Tibial nerve (tissue), 4 donors: ENCODE results near the gene ADAD2. TPM values are rescaled to one million over a fixed set of nuclear protein-coding genes. Genes with fewer than 3 reads are reported as not detected.

Experiments used
- DNase-seq, 2 donors: peaks; one replicate each; pipeline ENCODE4 v3.0.0-alpha.2; 2019; ENCODE audit warnings: low spot score in 2 of 2
- H3K27ac ChIP-seq, 4 donors: fragments of 200-600 bp; sonication (generic) in 3 of 4; one replicate each; pipeline ENCODE4 v1.5.1; 2017 to 2019; ENCODE audit warnings: mild to moderate bottlenecking in 1 of 4
- H3K27me3 ChIP-seq, 2 donors: fragments of 200-600 bp; sonication (generic) in 1 of 2; one replicate each; pipeline versions ENCODE4 v1.5.1 to v1.6.0; 2017 to 2019
- H3K36me3 ChIP-seq, 3 donors: fragments of 200-600 bp; sonication (generic); one replicate each; pipeline ENCODE4 v1.5.1; 2018 to 2019
- H3K4me1 ChIP-seq, 4 donors: fragments of 200-600 bp; sonication (generic) in 3 of 4; one replicate each; pipeline ENCODE4 v1.5.1; 2017 to 2019
- H3K4me3 ChIP-seq, 4 donors: fragments of 200-600 bp; sonication (generic) in 3 of 4; one replicate each; pipeline ENCODE4 v1.5.1; 2017 to 2019; ENCODE audit warnings: mild to moderate bottlenecking in 1 of 4, moderate library complexity in 1 of 4
- H3K9me3 ChIP-seq, 4 donors: fragments of 200-600 bp; sonication (generic) in 3 of 4; one replicate each; pipeline ENCODE4 v1.5.1; 2017 to 2019
- EP300 ChIP-seq, 2 donors: sonication (generic); formaldehyde crosslinking; IDR thresholded peaks; one replicate each; pipeline ENCODE4 v1.6.1; 2017; ENCODE audit warnings: antibody characterized with exemption in 2 of 2, mild to moderate bottlenecking in 1 of 2
- POLR2A ChIP-seq, 2 donors: fragments of 450-650 bp; IDR thresholded peaks; one replicate each; pipeline ENCODE4 v1.6.1; 2017; ENCODE audit warnings: antibody characterized with exemption in 2 of 2, mild to moderate bottlenecking in 2 of 2, moderate library complexity in 2 of 2
- WGBS, 2 donors: methylation state at CpG; one replicate each; pipeline ENCODE4 v1.1.5; 2018; 5-methylcytosine and 5-hydroxymethylcytosine counted together
- total RNA-seq, 4 donors: library from RNA; depleted of rRNA; stranded (reverse); fragments of >200 nt; gene quantifications; one replicate each; pipeline ENCODE4 v1.1.0, GENCODE V29; 2016
- TF ChIP-seq, protein P1 (sequence below), 5 experiments: fragments of 200-600 bp in 3 of 5; fragments of 450-650 bp in 2 of 5; sonication (generic) in 3 of 5; IDR thresholded peaks; one replicate each; pipeline ENCODE4 v1.5.1; 2016 to 2019; ENCODE audit warnings: antibody characterized with exemption in 5 of 5, mild to moderate bottlenecking in 3 of 5, moderate library complexity in 2 of 5

Gene ADAD2
- total RNA-seq, 4 donors from 2014 or later: 1.2 TPM; not detected in 3

DNA sequence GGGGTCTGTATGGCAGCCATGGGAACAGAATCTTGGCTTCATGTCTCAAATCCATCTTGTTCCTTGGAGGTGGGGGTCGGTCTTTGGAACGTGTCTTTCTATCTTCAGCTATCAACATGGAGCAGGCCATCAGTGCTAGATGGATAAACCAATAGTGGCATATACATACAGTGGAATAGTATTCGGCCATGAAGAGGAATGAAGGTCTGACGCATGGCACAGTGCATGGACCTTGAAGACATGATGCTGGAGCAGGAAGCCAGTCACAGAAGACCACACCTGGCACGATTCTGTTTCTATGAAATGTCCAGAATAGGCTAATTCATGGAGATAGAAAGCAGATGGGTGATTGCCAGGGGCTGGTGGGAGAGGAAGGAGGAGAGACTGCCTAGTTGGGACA is 41.1 kb downstream of the ADAD2 start:
- H3K4me3 ChIP-seq: no peak overlapping the region
- no peaks in the 10 kb centered on the region for H3K27me3 ChIP-seq
- DNase-seq: no peak
- no peaks in the 10 kb centered on the region for H3K36me3 ChIP-seq
- H3K27ac ChIP-seq: no peak overlapping the region
- TF ChIP-seq, protein P1, sequence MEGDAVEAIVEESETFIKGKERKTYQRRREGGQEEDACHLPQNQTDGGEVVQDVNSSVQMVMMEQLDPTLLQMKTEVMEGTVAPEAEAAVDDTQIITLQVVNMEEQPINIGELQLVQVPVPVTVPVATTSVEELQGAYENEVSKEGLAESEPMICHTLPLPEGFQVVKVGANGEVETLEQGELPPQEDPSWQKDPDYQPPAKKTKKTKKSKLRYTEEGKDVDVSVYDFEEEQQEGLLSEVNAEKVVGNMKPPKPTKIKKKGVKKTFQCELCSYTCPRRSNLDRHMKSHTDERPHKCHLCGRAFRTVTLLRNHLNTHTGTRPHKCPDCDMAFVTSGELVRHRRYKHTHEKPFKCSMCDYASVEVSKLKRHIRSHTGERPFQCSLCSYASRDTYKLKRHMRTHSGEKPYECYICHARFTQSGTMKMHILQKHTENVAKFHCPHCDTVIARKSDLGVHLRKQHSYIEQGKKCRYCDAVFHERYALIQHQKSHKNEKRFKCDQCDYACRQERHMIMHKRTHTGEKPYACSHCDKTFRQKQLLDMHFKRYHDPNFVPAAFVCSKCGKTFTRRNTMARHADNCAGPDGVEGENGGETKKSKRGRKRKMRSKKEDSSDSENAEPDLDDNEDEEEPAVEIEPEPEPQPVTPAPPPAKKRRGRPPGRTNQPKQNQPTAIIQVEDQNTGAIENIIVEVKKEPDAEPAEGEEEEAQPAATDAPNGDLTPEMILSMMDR (IDR thresholded peaks at IDR 0.05): no peak
- TF ChIP-seq POLR2A (IDR thresholded peaks at IDR 0.05): no peak
- H3K9me3 ChIP-seq: no peaks in the 10 kb centered on the region
- 91 to 96% methylated on average over 5 of the region's 5 CpGs for WGBS, 2 donors
- H3K4me1 ChIP-seq: peaks cover 0 to 24% (median 10%) of the 10 kb centered on the region in 4 donors

DNA sequence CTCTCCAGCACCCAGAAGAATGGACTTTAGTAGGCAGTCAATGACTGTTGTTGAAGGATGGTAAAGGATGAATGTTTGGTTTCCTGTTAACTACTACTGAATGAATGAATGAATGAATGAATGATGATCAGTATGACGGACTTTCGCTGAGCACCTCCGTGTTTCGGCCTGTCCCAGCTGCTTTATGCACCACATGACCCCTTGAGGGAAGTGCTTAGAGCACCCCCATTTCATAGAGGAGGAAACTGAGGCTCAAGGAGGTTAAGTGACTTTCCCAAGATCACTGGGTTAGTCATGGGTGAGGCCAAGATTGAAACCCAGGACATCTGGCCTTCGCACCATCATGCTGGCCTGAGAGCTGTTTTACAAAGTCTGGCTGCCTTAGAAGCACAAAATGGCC is 42.0 kb downstream of the ADAD2 start:
- no peak for TF ChIP-seq EP300 (IDR thresholded peaks at IDR 0.05)
- TF ChIP-seq, protein P1 (IDR thresholded peaks at IDR 0.05): no peak
- H3K4me3 ChIP-seq: no peak overlapping the region
- no peaks in the 10 kb centered on the region for H3K9me3 ChIP-seq
- no peaks in the 10 kb centered on the region for H3K36me3 ChIP-seq
- H3K4me1 ChIP-seq: peaks cover 0 to 16% (median 6%) of the 10 kb centered on the region in 4 donors
- H3K27ac ChIP-seq: no peak overlapping the region
- peaks cover 0 to under 1% of the 10 kb centered on the region in 2 donors for H3K27me3 ChIP-seq
- DNase-seq: no peak
- 87 to 91% methylated on average over 5 of the region's 5 CpGs for WGBS, 2 donors

DNA sequence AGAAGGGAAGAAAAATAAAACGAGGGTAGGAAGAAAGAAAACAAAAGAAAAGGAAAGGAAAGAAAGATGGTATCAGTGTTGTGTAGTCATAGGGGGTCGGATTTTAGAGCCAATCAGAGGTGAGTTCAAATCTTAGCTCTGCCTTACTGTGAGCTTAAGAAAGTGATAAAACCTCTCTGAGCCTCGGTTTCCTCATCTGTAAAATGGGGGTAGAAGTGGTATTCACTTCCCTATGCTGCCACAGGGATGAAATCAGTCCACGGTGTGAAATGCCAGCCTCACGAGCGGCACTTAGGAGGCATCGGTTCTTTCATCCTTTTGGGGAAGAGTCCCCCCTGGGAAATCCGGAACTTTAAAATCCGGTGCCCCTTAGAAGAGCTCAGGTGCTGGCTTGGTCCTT is 42.8 kb downstream of the ADAD2 start:
- Histone ChIP-seq H3K4me3 (no peak overlapping the region), H3K9me3 (no peaks in the 10 kb centered on the region), H3K27me3 (peaks cover 0 to 5% of the 10 kb centered on the region in 2 donors), H3K36me3 (no peaks in the 10 kb centered on the region), H3K4me1 (peaks cover 0 to 9% (median under 1%) of the 10 kb centered on the region in 4 donors), H3K27ac (no peak overlapping the region)
- 78 to 88% methylated on average over 9 of the region's 9 CpGs for WGBS, 2 donors
- TF ChIP-seq EP300 (IDR thresholded peaks at IDR 0.05) (no peak), POLR2A (IDR thresholded peaks at IDR 0.05) (no peak)
- TF ChIP-seq, protein P1 (IDR thresholded peaks at IDR 0.05): no peak
- no peak for DNase-seq

DNA sequence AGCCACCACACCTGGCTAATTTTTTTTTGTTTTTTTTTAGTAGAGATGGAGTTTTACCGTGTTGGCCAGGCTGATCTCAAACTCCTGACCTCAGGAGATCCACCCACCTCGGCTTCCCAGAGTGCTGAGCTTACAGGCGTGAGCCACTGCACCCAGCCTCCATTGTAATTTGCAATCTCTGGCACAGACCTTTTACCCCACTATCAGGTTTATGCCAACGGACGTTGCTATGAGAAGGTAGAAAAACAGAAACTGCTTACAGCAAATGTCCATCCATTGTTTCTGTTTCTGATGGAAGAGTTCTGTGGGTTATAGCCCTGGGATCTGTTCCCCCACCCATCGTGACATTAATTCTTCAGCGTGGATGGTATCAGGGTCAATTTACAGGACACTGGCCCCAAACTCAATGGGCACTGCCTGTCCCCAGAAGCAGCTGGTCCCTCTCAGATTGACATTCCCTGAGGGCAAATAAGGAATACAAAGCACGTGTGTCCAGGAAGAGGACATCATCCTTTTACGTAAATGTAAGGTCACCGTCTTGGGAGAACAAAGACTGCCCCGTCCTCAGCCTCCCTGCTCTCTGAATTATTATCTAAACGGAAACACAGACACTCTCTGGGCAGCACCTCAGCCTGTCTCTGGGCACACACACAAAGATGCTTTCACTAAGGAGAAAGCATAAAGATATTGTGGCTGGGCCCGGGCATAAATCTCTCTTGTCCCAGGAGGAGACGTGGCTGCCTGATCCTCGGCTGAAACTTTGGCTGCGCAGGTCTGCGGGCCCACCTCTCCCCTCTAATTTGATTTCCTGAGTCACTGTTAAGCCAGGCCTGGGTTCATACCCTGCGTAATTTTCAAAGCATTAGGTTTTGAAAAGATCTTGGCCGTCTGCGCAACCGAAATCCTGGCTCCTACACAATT is 43.6 kb downstream of the ADAD2 start:
- no peak for DNase-seq
- TF ChIP-seq, protein P1 (IDR thresholded peaks at IDR 0.05): no peak
- TF ChIP-seq EP300 (IDR thresholded peaks at IDR 0.05) (peak in 1 of 2 donors; percentile 39), POLR2A (IDR thresholded peaks at IDR 0.05) (no peak)
- H3K27me3 ChIP-seq: peaks cover 0 to 5% of the 10 kb centered on the region in 2 donors
- 46 to 48% methylated on average over 21 of the region's 21 CpGs for WGBS, 2 donors
- no peak overlapping the region for H3K4me3 ChIP-seq
- peaks cover 0 to 16% (median 0%) of the 10 kb centered on the region in 4 donors for H3K4me1 ChIP-seq
- peak overlapping the region in 2 of 4 donors; percentile 38 to 64 for H3K27ac ChIP-seq
- no peaks in the 10 kb centered on the region for H3K36me3 ChIP-seq
- no peaks in the 10 kb centered on the region for H3K9me3 ChIP-seq

DNA sequence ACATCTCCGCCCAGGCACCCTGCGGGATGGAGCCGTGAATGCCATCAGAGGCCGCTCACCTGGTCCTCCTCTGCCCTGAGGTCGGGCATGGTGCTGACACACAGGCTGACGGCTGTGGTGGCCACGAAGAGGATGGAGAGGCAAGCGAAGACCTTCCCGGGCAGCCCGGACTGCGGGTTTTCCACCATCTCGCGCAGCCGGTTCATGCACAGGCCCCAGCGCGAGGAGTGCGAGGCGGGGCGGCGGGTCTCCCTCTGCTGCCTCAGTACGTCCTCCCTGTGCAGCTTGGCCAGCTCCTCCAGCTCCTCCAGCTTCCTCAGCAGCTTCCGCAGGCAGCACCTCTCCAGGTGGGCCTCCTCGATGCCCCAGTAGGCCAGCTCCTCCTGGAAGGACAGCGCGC is 45.7 kb downstream of the ADAD2 start:
- Histone ChIP-seq H3K9me3 (no peaks in the 10 kb centered on the region), H3K4me3 (no peak overlapping the region), H3K36me3 (no peaks in the 10 kb centered on the region), H3K27me3 (peaks cover 0 to 10% of the 10 kb centered on the region in 2 donors), H3K27ac (no peak overlapping the region), H3K4me1 (peaks cover 0 to 22% (median 0%) of the 10 kb centered on the region in 4 donors)
- no peak for DNase-seq
- WGBS, 2 donors: 89 to 94% methylated on average over 24 to 25 of the region's 25 CpGs
- TF ChIP-seq POLR2A (IDR thresholded peaks at IDR 0.05) (no peak), EP300 (IDR thresholded peaks at IDR 0.05) (no peak)
- TF ChIP-seq, protein P1 (IDR thresholded peaks at IDR 0.05): no peak
